ENCODE data around the gene CMTM4. TPM values are rescaled to one million over a fixed set of nuclear protein-coding genes. Genes with fewer than 3 reads are reported as not detected.

Gene CMTM4
- total and polyA plus RNA-seq, 2 donors (not counting 1 experiment from before 2014, with no cell fraction given), result 0.06 to 0.59 TPM

DNA sequence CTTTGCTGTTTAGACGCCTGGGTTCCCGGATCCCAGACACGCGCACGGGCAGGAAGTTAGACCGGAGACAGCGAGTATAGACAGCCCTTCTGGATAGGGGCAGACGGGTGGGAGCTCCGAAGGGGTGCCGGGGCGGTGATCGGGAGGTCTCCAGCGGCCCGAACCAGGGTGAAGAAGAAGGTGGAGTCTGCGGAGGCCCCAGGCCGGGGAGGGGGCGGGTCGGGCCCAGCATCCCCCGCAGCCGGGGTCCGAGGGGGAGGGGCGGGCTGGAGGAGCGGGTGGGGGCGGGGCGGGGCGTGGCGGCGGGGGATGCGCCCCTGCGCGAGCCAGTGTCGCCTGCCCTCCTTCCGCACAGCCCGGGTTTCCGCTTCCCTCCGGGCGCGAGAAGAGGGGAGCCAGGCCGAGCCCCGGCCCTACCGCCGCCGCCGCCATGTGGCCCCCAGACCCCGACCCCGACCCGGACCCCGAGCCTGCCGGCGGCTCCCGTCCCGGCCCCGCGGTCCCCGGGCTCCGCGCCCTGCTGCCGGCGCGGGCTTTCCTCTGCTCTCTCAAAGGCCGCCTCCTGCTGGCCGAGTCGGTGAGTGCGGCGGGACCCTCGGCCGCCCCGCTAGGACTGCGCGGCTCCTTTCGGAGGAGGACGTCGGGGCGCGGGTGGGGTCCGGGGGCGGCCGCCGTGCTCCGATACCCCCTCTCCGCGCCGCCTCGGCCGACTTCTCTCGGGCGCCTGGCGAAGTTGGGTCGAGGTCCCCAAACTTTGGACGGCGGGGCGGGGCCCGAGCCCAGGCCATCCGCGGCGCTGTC, 92.0 kb downstream of the CMTM4 start, which contains the start of gene CMTM3:
TSS of gene CMTM3 (plus strand) at position 329 of the 801 bp plus-strand sequence. CDS start at position 431, 102 bp downstream.
- TF ChIP-seq EZH2 (IDR thresholded peaks at IDR 0.05; ENCODE audit: borderline replicate concordance, insufficient read depth, low read depth, low read length, poor library complexity, severe bottlenecking), result no peak
- TF ChIP-seq, protein P1, sequence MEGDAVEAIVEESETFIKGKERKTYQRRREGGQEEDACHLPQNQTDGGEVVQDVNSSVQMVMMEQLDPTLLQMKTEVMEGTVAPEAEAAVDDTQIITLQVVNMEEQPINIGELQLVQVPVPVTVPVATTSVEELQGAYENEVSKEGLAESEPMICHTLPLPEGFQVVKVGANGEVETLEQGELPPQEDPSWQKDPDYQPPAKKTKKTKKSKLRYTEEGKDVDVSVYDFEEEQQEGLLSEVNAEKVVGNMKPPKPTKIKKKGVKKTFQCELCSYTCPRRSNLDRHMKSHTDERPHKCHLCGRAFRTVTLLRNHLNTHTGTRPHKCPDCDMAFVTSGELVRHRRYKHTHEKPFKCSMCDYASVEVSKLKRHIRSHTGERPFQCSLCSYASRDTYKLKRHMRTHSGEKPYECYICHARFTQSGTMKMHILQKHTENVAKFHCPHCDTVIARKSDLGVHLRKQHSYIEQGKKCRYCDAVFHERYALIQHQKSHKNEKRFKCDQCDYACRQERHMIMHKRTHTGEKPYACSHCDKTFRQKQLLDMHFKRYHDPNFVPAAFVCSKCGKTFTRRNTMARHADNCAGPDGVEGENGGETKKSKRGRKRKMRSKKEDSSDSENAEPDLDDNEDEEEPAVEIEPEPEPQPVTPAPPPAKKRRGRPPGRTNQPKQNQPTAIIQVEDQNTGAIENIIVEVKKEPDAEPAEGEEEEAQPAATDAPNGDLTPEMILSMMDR (IDR thresholded peaks at IDR 0.05), result peak; percentile 84
- DNase-seq (peak; percentile 79), ATAC-seq (ENCODE audit: low read depth) (peak; percentile 63)
- intact Hi-C loops (cut with micrococcal nuclease), result loop anchor here (1.0 to 5.0 kb wide), 7 partner anchors 16 to 268 kb away; partner anchors contain the start of genes CMTM4 and DYNC1LI2
- Mint-ChIP-seq H3K27ac (peak within 1 kb of the TSS; percentile 73), H3K9me3 (ENCODE audit: insufficient read depth) (peaks cover 6% of the 10 kb centered on the region), H3K4me1 (peaks cover 40% of the 10 kb centered on the region), H3K27me3 (peaks cover 31% of the 10 kb centered on the region), H3K4me3 (peak within 1 kb of the TSS; percentile 88)
- WGBS (ENCODE audit: insufficient coverage), result under 1% methylated on average over 91 of the region's 96 CpGs
- Histone ChIP-seq H3K27me3 (replicated peaks in 1 of 4; ENCODE audit: control extremely low read depth in 1 of 4, control insufficient read depth in 3 of 4, insufficient read depth in 4 of 4, low read length in 3 of 4) (peaks cover 0 to 48% (median 19%) of the 10 kb centered on the region in 4 experiments), H4K20me1 (ENCODE audit: control insufficient read depth, insufficient read depth, low read length, poor library complexity, severe bottlenecking) (peaks cover 32% of the 10 kb centered on the region), H2AFZ (ENCODE audit: insufficient read depth, low read depth, low read length, poor library complexity, severe bottlenecking) (peak within 1 kb of the TSS; percentile 81), H3K9ac (ENCODE audit: low read length) (peak within 1 kb of the TSS; percentile 70), H3K79me2 (ENCODE audit: control insufficient read depth, insufficient read depth, low read length) (no peaks in the 10 kb centered on the region), H3K36me3 (replicated peaks in 1 of 2; ENCODE audit: control extremely low read depth in 1 of 2, control insufficient read depth in 1 of 2, extremely low read depth in 1 of 2, insufficient read depth in 2 of 2, low read length in 1 of 2) (no peaks in the 10 kb centered on the region), H3K4me2 (replicated peaks; ENCODE audit: low read depth, low read length, poor library complexity, severe bottlenecking) (peak within 1 kb of the TSS; percentile 96), H3K4me1 (ENCODE audit: control insufficient read depth in 2 of 2, insufficient read depth in 2 of 2, low read length in 2 of 2) (peaks cover 39 to 47% of the 10 kb centered on the region in 2 donors), H3K4me3 (ENCODE audit: control extremely low read depth in 1 of 5, extremely low read depth in 1 of 5, insufficient read depth in 1 of 5, low read depth in 2 of 5, low read length in 4 of 5) (peak within 1 kb of the TSS in 4 of 5 experiments; percentile 57 to 75 (median 62)), H3K9me3 (ENCODE audit: control extremely low read depth in 1 of 3, control insufficient read depth in 2 of 3, insufficient read depth in 1 of 3, low read length in 2 of 3) (peaks cover 2 to 20% (median 15%) of the 10 kb centered on the region in 3 donors), H3K27ac (ENCODE audit: low read length in 2 of 2) (peak within 1 kb of the TSS in 1 of 2 donors; percentile 21)
- ChIA-PET CTCF (interaction anchor here (0.9 to 2.6 kb wide), 8 partner anchors 15 to 198 kb away, joined by 3 to 13 read pairs (median 5); no protein-coding TSS in a partner anchor), POLR2A (interaction anchor here (0.6 to 1.3 kb wide), 2 partner anchors 52 to 83 kb away, joined by 3 to 9 read pairs; partner anchors contain the start of gene CKLF)

Measured in B cell (primary cell).